CD14-positive monocyte (primary cell): ENCODE measurements around the gene SLCO4A1. TPM values are rescaled to one million over a fixed set of nuclear protein-coding genes. Genes with fewer than 3 reads are reported as not detected.
A peak's percentile ranks its signal among the peaks of the same experiment; 100 is the strongest.

ENCODE experiments used
- DNase-seq, 3 donors: peaks; one replicate each; pipeline ENCODE4 v3.0.0-alpha.2; 2011 to 2022
- H2AFZ ChIP-seq: 2 replicates; pipeline ENCODE4 v1.6.0; 2012; ENCODE audit warnings: mild to moderate bottlenecking, low read depth, low read length, inconsistent platforms; ENCODE audit not compliant: insufficient read depth, poor library complexity, severe bottlenecking
- H3K27ac ChIP-seq, 2 donors: 1 replicate in 1 of 2; 2 replicates in 1 of 2; pipeline ENCODE4 v1.5.1; 2012 to 2013; ENCODE audit warnings: low read length in 2 of 2, control low read depth in 1 of 2, inconsistent platforms in 1 of 2, low read depth in 1 of 2, mild to moderate bottlenecking in 1 of 2
- H3K27me3 ChIP-seq, 2 donors: one replicate each; pipeline versions ENCODE4 v1.6.0 to v1.6.1; 2011 to 2013; ENCODE audit warnings: low read length in 2 of 2; ENCODE audit not compliant: control insufficient read depth in 2 of 2, insufficient read depth in 2 of 2
- H3K36me3 ChIP-seq, 2 donors: replicated peaks in 1 of 2; 1 replicate in 1 of 2; 2 replicates in 1 of 2; pipeline versions ENCODE4 v1.5.1 to v1.6.1; 2012 to 2013; ENCODE audit warnings: low read length in 2 of 2, control low read depth in 1 of 2, inconsistent platforms in 1 of 2, mild to moderate bottlenecking in 1 of 2; ENCODE audit not compliant: insufficient read depth in 2 of 2, control insufficient read depth in 1 of 2
- H3K4me1 ChIP-seq, 2 donors: 1 replicate in 1 of 2; 2 replicates in 1 of 2; pipeline versions ENCODE4 v1.5.1 to v1.6.1; 2012 to 2013; ENCODE audit warnings: low read length in 2 of 2, control low read depth in 1 of 2, inconsistent platforms in 1 of 2, mild to moderate bottlenecking in 1 of 2, moderate library complexity in 1 of 2; ENCODE audit not compliant: insufficient read depth in 2 of 2, control insufficient read depth in 1 of 2
- H3K4me2 ChIP-seq: replicated peaks from 2 replicates; pipeline ENCODE3; 2012; ENCODE audit warnings: low read length, moderate library complexity, mild to moderate bottlenecking; ENCODE audit not compliant: poor library complexity, severe bottlenecking; ENCODE audit errors: extremely low read depth
- H3K4me3 ChIP-seq, 3 experiments: fragments of 200-600 bp in 1 of 3; sonication (generic) in 1 of 3; replicated peaks in 1 of 3; 1 replicate in 2 of 3; 2 replicates in 1 of 3; pipeline ENCODE4 v1.5.1; 2011 to 2013; ENCODE audit warnings: low read length in 3 of 3, mild to moderate bottlenecking in 3 of 3, control low read depth in 2 of 3, low read depth in 2 of 3, inconsistent platforms in 1 of 3, moderate library complexity in 1 of 3
- H3K79me2 ChIP-seq: 2 replicates; pipeline ENCODE4 v1.6.0; 2012; ENCODE audit warnings: mild to moderate bottlenecking, control low read depth, inconsistent platforms, low read length, moderate library complexity; ENCODE audit not compliant: insufficient read depth
- H3K9ac ChIP-seq: 2 replicates; pipeline ENCODE4 v1.6.0; 2017; ENCODE audit warnings: low read length, mild to moderate bottlenecking; ENCODE audit not compliant: insufficient read depth, poor library complexity, severe bottlenecking
- H3K9me3 ChIP-seq, 2 donors: replicated peaks in 1 of 2; 1 replicate in 1 of 2; 2 replicates in 1 of 2; pipeline versions ENCODE4 v1.5.1 to v1.6.1; 2012 to 2013; ENCODE audit warnings: low read length in 2 of 2, control low read depth in 1 of 2; ENCODE audit not compliant: control insufficient read depth in 1 of 2, insufficient read depth in 1 of 2
- H4K20me1 ChIP-seq: 2 replicates; pipeline ENCODE4 v1.6.0; 2012; ENCODE audit warnings: mild to moderate bottlenecking, low read length, control low read depth, moderate library complexity; ENCODE audit not compliant: insufficient read depth
- H3K27ac Mint-ChIP-seq, 7 donors: one replicate each; pipeline ENCODE4 v1.8.0; 2020; ENCODE audit warnings: mild to moderate bottlenecking in 7 of 7, mixed read lengths in 7 of 7, moderate library complexity in 6 of 7, inconsistent platforms in 2 of 7
- H3K27me3 Mint-ChIP-seq, 3 donors: one replicate each; pipeline ENCODE4 v1.8.0; 2021 to 2022; ENCODE audit warnings: low read depth in 3 of 3, mild to moderate bottlenecking in 3 of 3, mixed read lengths in 3 of 3, moderate library complexity in 3 of 3, inconsistent platforms in 1 of 3
- H3K36me3 Mint-ChIP-seq, 2 donors: one replicate each; pipeline ENCODE4 v1.8.0; 2020; ENCODE audit warnings: mixed read lengths in 2 of 2, inconsistent platforms in 1 of 2, mild to moderate bottlenecking in 1 of 2
- H3K4me1 Mint-ChIP-seq: one replicate; pipeline ENCODE4 v1.8.0; 2020; ENCODE audit warnings: mild to moderate bottlenecking, mixed read lengths
- H3K4me3 Mint-ChIP-seq, 2 donors: one replicate each; pipeline ENCODE4 v1.8.0; 2020; ENCODE audit warnings: mild to moderate bottlenecking in 2 of 2, mixed read lengths in 2 of 2, moderate library complexity in 1 of 2
- H3K9me3 Mint-ChIP-seq, 7 donors: one replicate each; pipeline ENCODE4 v1.8.0; 2020 to 2022; ENCODE audit warnings: mixed read lengths in 7 of 7, mild to moderate bottlenecking in 6 of 7, moderate library complexity in 6 of 7, inconsistent platforms in 2 of 7
- CTCF ChIP-seq: fragments of 200-600 bp; IDR thresholded peaks from one replicate; pipeline ENCODE4 v1.8.0; 2022; ENCODE audit warnings: antibody characterized with exemption, mild to moderate bottlenecking
- WGBS: methylation state at CpG from one replicate; pipeline ENCODE4 v1.1.5; 2013; ENCODE audit warnings: missing lambda C conversion rate; ENCODE audit not compliant: insufficient coverage; 5-methylcytosine and 5-hydroxymethylcytosine counted together
- intact Hi-C, 2 donors: fragments of 100-400 bp; cut with micrococcal nuclease; formaldehyde crosslinking; loops; one replicate each; pipeline versions ENCODE4 v1.15.0 to v1.15.1; 2023
- polyA plus RNA-seq, 3 donors: library from polyadenylated mRNA; depleted of rRNA in 1 of 3; unstranded in 2 of 3; stranded (reverse) in 1 of 3; fragments of 300-500 nt in 2 of 3; fragments of >200 nt in 1 of 3; fragmentation: Illumina TruSeq in 2 of 3; gene quantifications; 1 replicate in 2 of 3; 2 replicates in 1 of 3; pipeline ENCODE4 v1.2.3, GENCODE V29; 2012 to 2021

SLCO4A1 gene
- polyA plus RNA-seq, 3 donors = 0.05 to 0.42 (median 0.26) TPM

- intact Hi-C loops = no loop called here
- Mint-ChIP-seq H3K4me1 (peaks cover 79% of the 10 kb centered on the region), H3K27me3 (peaks cover 9 to 26% (median 15%) of the 10 kb centered on the region in 3 donors), H3K4me3 (no peak overlapping the region), H3K27ac (peak overlapping the region; percentile 37 to 83 (median 65)), H3K9me3 (peaks cover 2 to 11% (median 5%) of the 10 kb centered on the region in 7 donors), H3K36me3 (peaks cover 3 to 6% of the 10 kb centered on the region in 2 donors)
- Histone ChIP-seq H3K4me1 (peaks cover 72 to 79% of the 10 kb centered on the region in 2 donors), H2AFZ (no peak overlapping the region), H3K27ac (peak overlapping the region; percentile 19 to 72), H3K9ac (no peak overlapping the region), H3K4me3 (peak overlapping the region in 1 of 3 experiments; percentile 33), H3K79me2 (peaks cover 14% of the 10 kb centered on the region), H3K27me3 (peaks cover 0 to 15% of the 10 kb centered on the region in 2 donors), H3K36me3 (no peaks in the 10 kb centered on the region), H3K9me3 (no peaks in the 10 kb centered on the region), H4K20me1 (no peaks in the 10 kb centered on the region), H3K4me2 (no peak overlapping the region)
- DNase-seq = peak; percentile 76 to 83 (median 81)
- 68% methylated on average over 7 of the region's 13 CpGs for WGBS
- TF ChIP-seq CTCF = no peak
These were observed 43.5 kb upstream of the SLCO4A1 start for GRCh38 chr20:62598761-62599194.

GRCh38 chr20:62599216-62600110 is 42.8 kb upstream of the SLCO4A1 start:
- H3K4me2 ChIP-seq = no peak overlapping the region
- peaks cover 2 to 11% (median 5%) of the 10 kb centered on the region in 7 donors for H3K9me3 Mint-ChIP-seq
- peaks cover 14% of the 10 kb centered on the region for H3K79me2 ChIP-seq
- no peak overlapping the region for H3K9ac ChIP-seq
- peaks cover 0 to 15% of the 10 kb centered on the region in 2 donors for H3K27me3 ChIP-seq
- peak overlapping the region in 1 of 3 experiments; percentile 33 for H3K4me3 ChIP-seq
- no peaks in the 10 kb centered on the region for H3K36me3 ChIP-seq
- H4K20me1 ChIP-seq = no peaks in the 10 kb centered on the region
- 93% methylated on average over 31 of the region's 34 CpGs for WGBS
- peak overlapping the region; percentile 19 to 72 for H3K27ac ChIP-seq
- no peak for TF ChIP-seq CTCF
- H3K4me3 Mint-ChIP-seq = no peak overlapping the region
- no peak overlapping the region for H2AFZ ChIP-seq
- DNase-seq = no peak
- no peaks in the 10 kb centered on the region for H3K9me3 ChIP-seq
- intact Hi-C loops = loop anchor here (5.0 to 10.0 kb wide), 5 partner anchors 55 to 263 kb away; partner anchors contain the start of gene TCFL5 (in 1 of the 2)
- peaks cover 3 to 6% of the 10 kb centered on the region in 2 donors for H3K36me3 Mint-ChIP-seq
- H3K27me3 Mint-ChIP-seq = peaks cover 5 to 26% (median 14%) of the 10 kb centered on the region in 3 donors
- H3K4me1 ChIP-seq = peaks cover 78 to 86% of the 10 kb centered on the region in 2 donors
- peak overlapping the region; percentile 37 to 83 (median 68) for H3K27ac Mint-ChIP-seq
- H3K4me1 Mint-ChIP-seq = peaks cover 86% of the 10 kb centered on the region
